Nephron (organoid): ENCODE measurements around the gene CCDC63.

Source experiments
- H3K27ac Mint-ChIP-seq, 3 experiments: 2 replicates each; pipeline ENCODE4 v1.8.0; 2020; ENCODE audit warnings: mixed read lengths in 3 of 3, mild to moderate bottlenecking in 2 of 3, moderate library complexity in 1 of 3
- H3K27me3 Mint-ChIP-seq: 2 replicates; pipeline ENCODE4 v1.8.0; 2021; ENCODE audit warnings: low read depth, mild to moderate bottlenecking, moderate library complexity, mixed read lengths
- H3K36me3 Mint-ChIP-seq: 2 replicates; pipeline ENCODE4 v1.8.0; 2020; ENCODE audit warnings: low read depth, mixed read lengths
- H3K4me1 Mint-ChIP-seq: 2 replicates; pipeline ENCODE4 v1.8.0; 2020; ENCODE audit warnings: mixed read lengths
- H3K4me3 Mint-ChIP-seq, 3 experiments: 2 replicates each; pipeline ENCODE4 v1.8.0; 2020; ENCODE audit warnings: mild to moderate bottlenecking in 3 of 3, mixed read lengths in 3 of 3, moderate library complexity in 2 of 3
- H3K9me3 Mint-ChIP-seq: 2 replicates; pipeline ENCODE4 v1.8.0; 2020; ENCODE audit warnings: mixed read lengths
- TF ChIP-seq, protein P1 (sequence below), 3 experiments: fragments of 200-600 bp; sonication (generic); IDR thresholded peaks; one replicate each; pipeline ENCODE4 v1.5.0; 2021; ENCODE audit warnings: antibody characterized with exemption in 3 of 3; ENCODE audit not compliant: unreplicated experiment in 3 of 3

CCDC63 gene

DNA sequence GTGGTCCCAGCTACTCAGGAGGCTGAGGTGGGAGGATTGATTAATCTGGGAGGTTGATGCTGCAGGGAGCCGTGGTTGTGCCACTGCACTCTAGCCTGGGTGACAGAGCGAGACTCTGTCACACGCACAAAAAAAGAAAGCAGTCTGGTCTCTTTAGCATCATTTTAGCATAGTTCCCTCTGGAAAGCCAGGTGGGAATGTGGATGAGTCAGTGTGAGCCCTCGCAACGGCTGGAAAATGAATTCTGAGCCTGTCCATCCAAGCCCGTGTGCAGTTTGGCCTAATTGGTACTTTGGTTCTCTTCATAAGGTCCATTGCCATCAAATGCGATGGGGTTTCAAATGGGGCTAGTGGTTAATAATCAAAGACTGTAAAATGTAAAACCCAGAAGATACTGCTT, 71.2 kb downstream of the CCDC63 start:
- TF ChIP-seq, protein P1, sequence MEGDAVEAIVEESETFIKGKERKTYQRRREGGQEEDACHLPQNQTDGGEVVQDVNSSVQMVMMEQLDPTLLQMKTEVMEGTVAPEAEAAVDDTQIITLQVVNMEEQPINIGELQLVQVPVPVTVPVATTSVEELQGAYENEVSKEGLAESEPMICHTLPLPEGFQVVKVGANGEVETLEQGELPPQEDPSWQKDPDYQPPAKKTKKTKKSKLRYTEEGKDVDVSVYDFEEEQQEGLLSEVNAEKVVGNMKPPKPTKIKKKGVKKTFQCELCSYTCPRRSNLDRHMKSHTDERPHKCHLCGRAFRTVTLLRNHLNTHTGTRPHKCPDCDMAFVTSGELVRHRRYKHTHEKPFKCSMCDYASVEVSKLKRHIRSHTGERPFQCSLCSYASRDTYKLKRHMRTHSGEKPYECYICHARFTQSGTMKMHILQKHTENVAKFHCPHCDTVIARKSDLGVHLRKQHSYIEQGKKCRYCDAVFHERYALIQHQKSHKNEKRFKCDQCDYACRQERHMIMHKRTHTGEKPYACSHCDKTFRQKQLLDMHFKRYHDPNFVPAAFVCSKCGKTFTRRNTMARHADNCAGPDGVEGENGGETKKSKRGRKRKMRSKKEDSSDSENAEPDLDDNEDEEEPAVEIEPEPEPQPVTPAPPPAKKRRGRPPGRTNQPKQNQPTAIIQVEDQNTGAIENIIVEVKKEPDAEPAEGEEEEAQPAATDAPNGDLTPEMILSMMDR (IDR thresholded peaks at IDR 0.05; ENCODE audit: unreplicated experiment in 3 of 3): no peak
- Mint-ChIP-seq H3K27me3 (peaks cover 26% of the 10 kb centered on the region), H3K4me3 (no peak overlapping the region), H3K9me3 (peaks cover 2% of the 10 kb centered on the region), H3K36me3 (no peaks in the 10 kb centered on the region), H3K27ac (no peak overlapping the region), H3K4me1 (no peaks in the 10 kb centered on the region)

DNA sequence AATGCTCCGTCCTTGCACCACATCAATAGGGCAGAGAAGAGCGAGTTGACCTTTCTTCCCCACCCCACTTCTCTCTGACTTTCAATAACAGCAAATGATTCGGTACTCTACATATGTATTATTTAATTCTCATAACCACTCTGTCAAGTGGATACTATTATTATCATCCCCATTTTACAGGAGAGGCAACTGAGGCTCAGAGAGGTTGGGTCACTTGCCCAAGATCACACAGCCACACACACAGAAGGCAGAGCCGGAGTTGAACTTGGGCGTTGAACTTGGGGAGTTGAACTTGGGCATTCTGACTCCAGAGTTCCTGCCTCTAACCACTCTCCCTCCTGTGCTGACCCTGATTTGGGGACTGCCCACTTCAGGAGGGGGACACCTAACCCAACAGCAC, 72.9 kb downstream of the CCDC63 start:
- Mint-ChIP-seq H3K27ac (no peak overlapping the region), H3K27me3 (peaks cover 31% of the 10 kb centered on the region), H3K36me3 (no peaks in the 10 kb centered on the region), H3K9me3 (peaks cover 2% of the 10 kb centered on the region), H3K4me3 (no peak overlapping the region), H3K4me1 (no peaks in the 10 kb centered on the region)
- TF ChIP-seq, protein P1 (IDR thresholded peaks at IDR 0.05; ENCODE audit: unreplicated experiment in 3 of 3): no peak

DNA sequence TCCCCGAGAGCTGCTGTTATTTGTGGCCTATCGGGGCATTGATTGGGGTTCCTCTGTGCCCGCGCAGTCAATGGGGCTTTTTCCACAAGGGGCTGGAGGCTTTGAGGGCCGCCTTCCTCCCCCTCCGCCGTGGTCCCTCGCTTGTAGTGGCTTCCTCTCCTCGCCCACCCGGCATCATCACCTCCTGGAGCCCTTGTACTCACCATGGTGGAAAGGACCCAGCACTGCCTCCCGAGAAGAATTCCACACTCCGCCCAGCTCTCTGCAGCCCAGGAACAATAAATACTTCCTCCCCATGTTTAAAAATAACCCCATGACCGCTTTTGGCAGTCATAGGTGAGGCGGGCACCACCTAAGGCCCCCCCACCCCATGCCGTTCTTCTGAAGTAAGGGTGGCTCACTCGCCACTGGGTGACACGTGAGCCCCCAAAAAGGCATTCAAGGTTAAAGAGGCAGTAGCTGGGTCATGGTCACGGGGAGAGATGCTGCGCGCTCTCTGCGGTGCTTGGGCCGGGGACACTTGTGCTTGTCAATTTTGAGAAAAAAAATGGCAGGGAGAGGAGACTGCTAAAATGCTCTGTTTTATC, 73.6 kb downstream of the CCDC63 start, which contains the start of gene MYL2:
TSS of gene MYL2 (minus strand) at position 256 of the 587 bp plus-strand sequence. CDS start at position 206, 50 bp downstream.
- Mint-ChIP-seq H3K27ac (no peak within 1 kb of the TSS), H3K4me1 (no peaks in the 10 kb centered on the region), H3K4me3 (no peak within 1 kb of the TSS), H3K27me3 (peaks cover 31% of the 10 kb centered on the region), H3K9me3 (no peaks in the 10 kb centered on the region), H3K36me3 (no peaks in the 10 kb centered on the region)
- TF ChIP-seq, protein P1 (IDR thresholded peaks at IDR 0.05; ENCODE audit: unreplicated experiment in 3 of 3): no peak

GRCh38 chr12:110921262-110921661, 74.5 kb downstream of the CCDC63 start:
- Mint-ChIP-seq H3K27me3 (peaks cover 31% of the 10 kb centered on the region), H3K4me3 (no peak overlapping the region), H3K27ac (no peak overlapping the region), H3K4me1 (no peaks in the 10 kb centered on the region), H3K36me3 (no peaks in the 10 kb centered on the region), H3K9me3 (no peaks in the 10 kb centered on the region)
- TF ChIP-seq, protein P1 (IDR thresholded peaks at IDR 0.05; ENCODE audit: unreplicated experiment in 3 of 3): no peak

DNA sequence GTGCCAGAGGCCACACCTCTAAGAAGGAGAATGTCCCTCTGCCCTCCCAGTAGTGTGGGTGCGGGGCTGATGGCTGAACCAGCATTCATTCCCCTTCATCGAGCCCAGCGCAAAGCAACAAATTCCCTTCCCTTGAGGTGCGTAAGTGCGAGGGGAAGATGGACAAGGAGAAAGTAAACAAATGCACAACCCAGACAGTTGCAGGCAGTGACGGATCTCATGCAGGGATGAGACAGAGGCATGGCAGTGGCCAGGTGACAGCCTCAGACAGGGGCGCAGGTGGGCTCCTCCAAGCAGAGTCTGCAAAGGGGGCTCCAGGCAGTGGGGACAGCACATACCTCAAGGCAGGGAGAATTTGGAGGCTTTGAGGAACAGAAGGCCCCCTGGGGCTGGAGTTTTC, 75.9 kb downstream of the CCDC63 start:
- Mint-ChIP-seq H3K27me3 (peaks cover 29% of the 10 kb centered on the region), H3K9me3 (no peaks in the 10 kb centered on the region), H3K4me1 (peaks cover 4% of the 10 kb centered on the region), H3K4me3 (no peak overlapping the region), H3K36me3 (no peaks in the 10 kb centered on the region), H3K27ac (no peak overlapping the region)
- TF ChIP-seq, protein P1 (IDR thresholded peaks at IDR 0.05; ENCODE audit: unreplicated experiment in 3 of 3): no peak

DNA sequence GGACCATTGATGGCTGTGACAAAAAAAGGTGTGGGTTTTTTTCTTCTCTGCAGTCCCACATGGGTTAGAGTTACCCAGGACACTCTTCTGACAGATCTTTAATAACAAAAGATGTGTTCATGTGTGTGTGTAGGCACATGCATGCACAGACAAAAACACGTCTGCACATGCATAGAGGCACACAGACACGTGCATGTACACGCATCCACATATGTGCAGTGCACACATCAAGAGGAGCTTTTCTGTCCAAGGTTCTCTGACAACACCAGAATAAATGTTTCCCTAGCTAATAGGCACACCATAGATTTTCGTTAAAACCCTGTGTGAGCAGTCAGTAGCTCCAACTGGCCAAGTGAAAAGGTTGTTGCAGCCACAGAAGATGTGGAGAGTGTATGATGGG, 76.4 kb downstream of the CCDC63 start:
- H3K27ac Mint-ChIP-seq: no peak overlapping the region
- no peaks in the 10 kb centered on the region for H3K36me3 Mint-ChIP-seq
- TF ChIP-seq, protein P1 (IDR thresholded peaks at IDR 0.05; ENCODE audit: unreplicated experiment in 3 of 3): no peak
- peaks cover 24% of the 10 kb centered on the region for H3K27me3 Mint-ChIP-seq
- no peak overlapping the region for H3K4me3 Mint-ChIP-seq
- H3K9me3 Mint-ChIP-seq: no peaks in the 10 kb centered on the region
- H3K4me1 Mint-ChIP-seq: peaks cover 5% of the 10 kb centered on the region
